Keratinocyte (primary cell): ENCODE measurements around the gene SHROOM3.

Experiments
- EZH2 ChIP-seq: IDR thresholded peaks from one replicate; pipeline ENCODE4 v1.6.1; 2012; ENCODE audit warnings: inconsistent platforms, mild to moderate bottlenecking, low read length, moderate library complexity
- TF ChIP-seq, protein P1 (sequence below), 3 experiments: IDR thresholded peaks in 1 of 3; conservative IDR thresholded peaks in 1 of 3; optimal IDR thresholded peaks in 1 of 3; 2 replicates in 2 of 3; 3 replicates in 1 of 3; pipeline versions ENCODE3 to v1.5.1; 2011; ENCODE audit warnings: low read length in 3 of 3, mild to moderate bottlenecking in 3 of 3, moderate library complexity in 2 of 3, control low read depth in 1 of 3, inconsistent platforms in 1 of 3; ENCODE audit not compliant: insufficient read depth in 2 of 3; ENCODE audit errors: extremely low read depth in 1 of 3

- TF ChIP-seq, protein P1, sequence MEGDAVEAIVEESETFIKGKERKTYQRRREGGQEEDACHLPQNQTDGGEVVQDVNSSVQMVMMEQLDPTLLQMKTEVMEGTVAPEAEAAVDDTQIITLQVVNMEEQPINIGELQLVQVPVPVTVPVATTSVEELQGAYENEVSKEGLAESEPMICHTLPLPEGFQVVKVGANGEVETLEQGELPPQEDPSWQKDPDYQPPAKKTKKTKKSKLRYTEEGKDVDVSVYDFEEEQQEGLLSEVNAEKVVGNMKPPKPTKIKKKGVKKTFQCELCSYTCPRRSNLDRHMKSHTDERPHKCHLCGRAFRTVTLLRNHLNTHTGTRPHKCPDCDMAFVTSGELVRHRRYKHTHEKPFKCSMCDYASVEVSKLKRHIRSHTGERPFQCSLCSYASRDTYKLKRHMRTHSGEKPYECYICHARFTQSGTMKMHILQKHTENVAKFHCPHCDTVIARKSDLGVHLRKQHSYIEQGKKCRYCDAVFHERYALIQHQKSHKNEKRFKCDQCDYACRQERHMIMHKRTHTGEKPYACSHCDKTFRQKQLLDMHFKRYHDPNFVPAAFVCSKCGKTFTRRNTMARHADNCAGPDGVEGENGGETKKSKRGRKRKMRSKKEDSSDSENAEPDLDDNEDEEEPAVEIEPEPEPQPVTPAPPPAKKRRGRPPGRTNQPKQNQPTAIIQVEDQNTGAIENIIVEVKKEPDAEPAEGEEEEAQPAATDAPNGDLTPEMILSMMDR (optimal IDR thresholded peaks at IDR 0.05 in 1 of 3, IDR thresholded peaks at IDR 0.05 in 1 of 3, conservative IDR thresholded peaks at IDR 0.05 in 1 of 3; ENCODE audit: extremely low read depth in 1 of 3, insufficient read depth in 2 of 3, low read length in 3 of 3), result no peak
- no peak for TF ChIP-seq EZH2
Measured at GRCh38 chr4:76630741-76631140, 195.7 kb downstream of the SHROOM3 start.
